HG03354 (cell line): ENCODE measurements around the gene RAB7B.

Experiments used
- ATAC-seq: cut with Tn5 transposase; IDR thresholded peaks from one replicate; pipeline ENCODE4 v1.9.1; 2021; ENCODE audit warnings: mild to moderate bottlenecking; ENCODE audit not compliant: unreplicated experiment, poor library complexity, severe bottlenecking

The RAB7B gene

GRCh38 chr1:205959789-205960188, 43.4 kb downstream of the RAB7B start:
- ATAC-seq, result no peak

- ATAC-seq, result no peak
Measured at GRCh38 chr1:205955499-205955898, 47.7 kb downstream of the RAB7B start.

- ATAC-seq, result no peak
Measured at GRCh38 chr1:205954819-205955404, 48.3 kb downstream of the RAB7B start.

- no peak for ATAC-seq
Measured at GRCh38 chr1:205951746-205952145, 51.4 kb downstream of the RAB7B start.

GRCh38 chr1:205950826-205951549, 52.2 kb downstream of the RAB7B start:
- no peak for ATAC-seq

GRCh38 chr1:205950280-205950679, 52.9 kb downstream of the RAB7B start:
- ATAC-seq, result no peak

- no peak for ATAC-seq
Measured at GRCh38 chr1:205949753-205950152, 53.4 kb downstream of the RAB7B start.

- no peak for ATAC-seq
Measured at GRCh38 chr1:205948886-205949285, 54.3 kb downstream of the RAB7B start.

GRCh38 chr1:205948039-205948438, 55.2 kb downstream of the RAB7B start:
- no peak for ATAC-seq

- ATAC-seq, result no peak
Measured at GRCh38 chr1:205947024-205947423, 56.2 kb downstream of the RAB7B start.

GRCh38 chr1:205945069-205945468, 58.1 kb downstream of the RAB7B start:
- ATAC-seq, result no peak

GRCh38 chr1:205944525-205944924, 58.7 kb downstream of the RAB7B start:
- ATAC-seq, result no peak

GRCh38 chr1:205943245-205943644, 60.0 kb downstream of the RAB7B start, which contains the start of gene SLC26A9:
Gene SLC26A9 (minus strand): TSS chr1:205943456. CDS start chr1:205935820, 7,636 bp downstream.
- ATAC-seq, result no peak

- no peak for ATAC-seq
Measured at GRCh38 chr1:205942631-205943159, 60.5 kb downstream of the RAB7B start.

- ATAC-seq, result no peak
Measured at GRCh38 chr1:205940710-205941109, 62.5 kb downstream of the RAB7B start.

GRCh38 chr1:205939690-205940330, 63.4 kb downstream of the RAB7B start:
- no peak for ATAC-seq

GRCh38 chr1:205938682-205939081, 64.5 kb downstream of the RAB7B start:
- ATAC-seq, result no peak

GRCh38 chr1:205936846-205937586, 66.2 kb downstream of the RAB7B start:
- ATAC-seq, result no peak

- no peak for ATAC-seq
Measured at GRCh38 chr1:205936311-205936710, 66.9 kb downstream of the RAB7B start.

- ATAC-seq, result no peak
Measured at GRCh38 chr1:205935869-205936268, 67.3 kb downstream of the RAB7B start.
